Cortex of kidney (tissue), 1 donor: Measurements from ENCODE around the gene PARP15.
"Not testable (repeated sequence)": the region's sequence is repeated elsewhere in the genome, so short reads cannot be mapped to it uniquely, and the experiment has no call there.

Experiments used
- DNase-seq: peaks from one replicate; lab custom pipeline; 2025; lab: John Stamatoyannopoulos, UW

The PARP15 gene

DNA sequence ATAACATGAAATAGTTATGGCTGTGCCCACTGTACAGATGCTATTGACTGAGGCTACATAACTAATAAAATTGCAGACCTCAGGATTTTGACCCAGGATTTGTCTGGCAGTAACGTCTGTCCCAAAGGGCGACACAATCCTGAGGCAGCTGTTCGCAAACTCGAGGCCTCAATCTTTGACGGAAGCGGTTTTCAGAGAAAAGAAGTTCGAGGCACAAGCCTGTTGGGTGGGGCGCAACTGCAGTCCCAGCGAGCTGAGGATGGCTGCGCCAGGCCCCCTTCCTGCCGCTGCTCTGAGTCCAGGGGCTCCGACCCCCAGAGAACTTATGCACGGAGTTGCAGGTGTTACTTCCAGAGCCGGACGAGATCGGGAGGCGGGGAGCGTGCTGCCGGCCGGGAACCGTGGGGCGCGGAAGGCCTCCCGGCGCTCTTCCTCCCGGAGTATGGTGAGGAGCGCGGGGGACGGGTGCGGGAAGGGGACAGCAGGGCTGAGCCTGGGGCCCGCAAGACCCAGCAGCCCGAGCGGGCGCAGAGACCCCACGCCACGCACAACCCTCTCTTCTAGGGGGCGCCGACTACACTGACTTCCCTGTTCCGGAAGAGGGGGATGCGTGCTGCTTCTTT is at the start of gene PARP15:
Gene PARP15, plus strand, starts transcription at position 242 of the 623 bp plus-strand sequence. Its CDS starts 18 bp downstream, at position 260.
- no peak for DNase-seq

DNA sequence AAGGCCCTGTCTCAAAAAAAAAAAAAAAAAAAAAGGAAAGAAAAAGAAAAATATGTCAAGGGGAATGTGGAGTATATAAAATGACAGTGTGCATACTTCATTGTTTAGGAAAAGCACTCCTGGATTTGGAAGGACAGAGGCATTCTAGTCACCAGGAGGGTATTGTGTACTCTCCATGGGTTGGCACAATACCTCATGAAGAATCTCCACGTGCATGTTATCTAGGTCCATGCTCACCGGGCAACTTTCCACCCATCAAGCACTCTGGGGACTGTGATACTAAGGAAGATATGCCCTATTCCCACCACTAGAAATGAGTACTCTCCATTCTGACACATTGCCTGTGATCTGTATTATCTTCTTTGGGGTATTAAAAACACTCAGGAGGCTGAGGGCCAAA is 47.3 kb upstream of the PARP15 start:
- DNase-seq, result no peak

- no peak for DNase-seq
These were observed 44.0 kb upstream of the PARP15 start for GRCh38 chr3:122533480-122533879.

- no peak for DNase-seq
These were observed 43.5 kb upstream of the PARP15 start for GRCh38 chr3:122533931-122534334.

- DNase-seq, result no peak
These were observed 41.4 kb upstream of the PARP15 start for GRCh38 chr3:122535964-122536631.

- DNase-seq, result no peak
These were observed 40.8 kb upstream of the PARP15 start for GRCh38 chr3:122536632-122537001.

DNA sequence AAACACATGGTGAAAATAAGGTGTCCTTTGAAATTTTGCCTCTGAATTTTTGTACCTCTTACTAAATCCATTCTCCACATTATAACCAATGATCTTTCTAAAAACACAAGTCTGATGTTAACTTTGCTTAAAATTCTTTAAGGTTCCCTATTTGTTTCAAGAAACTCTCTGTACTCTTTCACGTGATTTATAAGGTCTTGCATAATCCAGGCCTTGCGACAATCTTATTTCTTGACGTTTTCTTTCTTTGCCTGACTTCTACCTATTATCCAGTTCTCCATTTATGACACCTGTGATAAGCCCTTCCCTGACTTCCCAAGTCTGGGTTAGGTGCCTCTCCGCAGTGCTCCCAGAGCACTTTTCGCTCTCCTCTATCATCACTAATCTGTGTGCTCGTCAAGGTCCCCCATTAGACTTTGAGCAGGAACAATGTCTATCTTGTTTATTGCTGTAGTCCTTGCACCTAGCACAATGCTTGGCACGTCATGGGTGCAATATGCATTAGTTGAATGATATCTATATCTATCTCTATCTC is 38.4 kb upstream of the PARP15 start:
- no peak for DNase-seq

- DNase-seq, result no peak
These were observed 31.3 kb upstream of the PARP15 start for GRCh38 chr3:122546151-122546550.

- DNase-seq, result no peak
These were observed 29.4 kb upstream of the PARP15 start for GRCh38 chr3:122548076-122548475.

GRCh38 chr3:122548619-122549018 is 28.8 kb upstream of the PARP15 start:
- DNase-seq, result no peak

GRCh38 chr3:122553171-122553570 is 24.3 kb upstream of the PARP15 start:
- DNase-seq, result no peak

- no peak for DNase-seq
These were observed 22.0 kb upstream of the PARP15 start for GRCh38 chr3:122555275-122556071.

DNA sequence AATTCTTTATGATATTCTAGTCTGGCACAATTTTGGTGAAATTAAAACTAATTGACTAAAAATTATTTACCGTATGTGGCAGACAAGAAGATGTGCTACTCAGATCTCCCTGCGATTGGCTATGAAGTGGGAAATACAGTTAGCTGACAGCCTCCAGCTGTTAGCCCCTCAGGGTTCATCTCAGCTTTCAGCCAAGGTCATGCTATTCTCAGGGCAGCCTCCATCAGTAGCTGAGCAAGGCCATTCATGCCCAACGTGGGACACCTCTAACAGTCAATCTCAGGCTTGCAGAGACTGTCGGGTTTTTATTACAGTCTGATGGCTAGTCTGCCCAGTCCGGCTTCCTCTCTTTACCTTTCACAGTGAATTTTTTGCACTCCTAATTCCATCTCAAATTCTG is 20.1 kb upstream of the PARP15 start:
- DNase-seq, result no peak

DNA sequence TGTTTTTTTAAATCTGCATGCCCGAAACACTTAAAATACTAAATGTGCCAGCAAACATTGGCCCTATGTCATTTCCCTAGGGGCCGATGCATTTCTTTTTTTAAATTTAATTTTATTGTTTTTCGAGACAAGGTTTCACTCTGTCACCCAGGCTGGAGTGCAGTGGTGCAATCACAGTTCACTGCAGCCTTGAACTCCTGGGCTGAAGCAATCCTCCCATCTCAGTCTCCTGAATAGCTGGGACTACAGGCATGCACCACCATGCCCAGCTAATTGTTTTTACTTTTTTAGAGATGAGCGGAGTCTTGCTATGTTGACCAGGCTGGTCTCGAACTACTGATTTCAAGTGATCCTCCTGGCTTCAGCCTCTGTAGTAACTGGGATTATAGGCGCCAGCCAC is 18.8 kb upstream of the PARP15 start:
- DNase-seq, result no peak

DNA sequence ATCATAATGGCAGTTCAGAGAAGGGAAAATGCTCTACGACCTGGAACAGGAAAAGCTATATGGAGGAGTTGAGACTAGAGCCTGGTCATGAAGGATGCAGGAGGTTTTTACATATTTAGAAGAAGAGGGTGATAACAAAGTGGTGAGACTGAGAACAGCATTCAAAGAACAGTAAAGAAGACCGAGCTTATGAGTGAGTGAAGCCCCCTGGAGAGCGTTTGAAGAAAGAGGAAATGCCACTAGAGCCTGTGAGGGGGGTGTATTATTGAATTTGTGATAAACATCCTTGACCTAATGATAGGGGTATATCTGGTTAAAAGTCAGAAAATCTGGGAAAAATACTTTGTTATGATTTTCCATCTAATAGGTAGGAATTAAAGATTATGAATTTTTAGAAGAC is 17.5 kb upstream of the PARP15 start:
- DNase-seq, result no peak

DNA sequence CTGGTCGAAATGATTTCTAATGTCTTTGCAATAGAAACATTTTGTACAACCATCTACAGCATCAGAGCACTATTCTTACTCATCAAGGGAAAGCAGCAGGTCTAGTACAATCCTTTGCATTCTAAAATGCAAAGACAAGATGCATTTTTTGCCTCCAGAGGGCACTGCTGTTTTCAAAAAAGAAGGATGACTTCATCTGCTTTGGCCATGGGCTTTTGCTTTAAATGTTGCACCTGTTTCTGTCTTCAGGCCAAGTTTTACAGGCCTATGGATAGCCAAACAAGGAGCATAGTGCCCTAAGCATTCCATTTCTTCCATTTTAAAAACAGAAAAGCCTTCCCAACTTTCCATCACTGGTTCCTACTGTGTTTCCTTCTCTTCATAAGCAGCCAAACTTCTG is 16.8 kb upstream of the PARP15 start:
- DNase-seq, result no peak

- no peak for DNase-seq
These were observed 14.3 kb upstream of the PARP15 start for GRCh38 chr3:122562923-122563716.

DNA sequence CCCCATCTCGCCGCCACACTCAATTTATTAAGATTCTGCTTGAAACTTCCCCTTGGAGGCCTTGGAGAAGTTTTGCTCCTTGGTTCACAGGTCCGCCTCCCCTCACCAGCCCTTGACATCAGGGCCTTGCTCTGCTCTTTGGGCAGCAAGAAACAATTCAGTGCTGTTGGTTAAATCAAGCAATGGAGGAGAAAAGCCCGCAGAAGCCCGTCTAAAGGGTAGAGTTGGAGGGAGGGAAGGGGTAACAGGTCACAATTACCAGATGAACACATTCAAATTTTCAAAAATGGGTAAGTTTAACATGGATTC is 13.8 kb upstream of the PARP15 start:
- DNase-seq, result no peak

GRCh38 chr3:122564155-122564912 is 13.1 kb upstream of the PARP15 start, which contains the start of the genes DTX3L and PARP9:
Gene DTX3L, plus strand, starts transcription at chr3:122564338. Its CDS starts 89 bp downstream, at chr3:122564427.
Gene PARP9, minus strand, starts transcription at chr3:122564300. Its CDS starts 4,680 bp downstream, at chr3:122559620.
- DNase-seq, result peak; percentile 47

GRCh38 chr3:122568131-122568530 is 9.3 kb upstream of the PARP15 start:
- DNase-seq, result not testable (repeated sequence)

DNA sequence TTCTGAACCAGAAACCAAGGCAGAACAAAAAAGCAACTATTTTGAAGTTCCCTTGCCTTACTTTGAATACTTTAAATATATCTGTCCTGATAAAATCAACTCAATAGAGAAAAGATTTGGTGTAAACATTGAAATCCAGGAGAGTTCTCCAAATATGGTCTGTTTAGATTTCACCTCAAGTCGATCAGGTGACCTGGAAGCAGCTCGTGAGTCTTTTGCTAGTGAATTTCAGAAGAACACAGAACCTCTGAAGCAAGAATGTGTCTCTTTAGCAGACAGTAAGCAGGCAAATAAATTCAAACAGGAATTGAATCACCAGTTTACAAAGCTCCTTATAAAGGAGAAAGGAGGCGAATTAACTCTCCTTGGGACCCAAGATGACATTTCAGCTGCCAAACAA is 8.7 kb upstream of the PARP15 start:
- DNase-seq, result no peak
